CD4-positive, alpha-beta T cell treated with Interleukin-6 at 100 ng/mL for 8 hours (primary cell): ENCODE measurements around the gene RP9.
A peak's percentile ranks its signal among the peaks of the same experiment; 100 is the strongest.

ENCODE experiments used
- DNase-seq: peaks from one replicate; pipeline ENCODE4 v3.0.0-alpha.2; 2020; ENCODE audit warnings: mixed read lengths, low spot score

RP9 gene

GRCh38 chr7:33109005-33109757 is at the start of gene RP9:
TSS of gene RP9 (minus strand) at chr7:33109404. CDS start at chr7:33109372, 32 bp downstream.
- DNase-seq, result peak; percentile 69

GRCh38 chr7:33157781-33158180 is 48.6 kb upstream of the RP9 start:
- no peak for DNase-seq

DNA sequence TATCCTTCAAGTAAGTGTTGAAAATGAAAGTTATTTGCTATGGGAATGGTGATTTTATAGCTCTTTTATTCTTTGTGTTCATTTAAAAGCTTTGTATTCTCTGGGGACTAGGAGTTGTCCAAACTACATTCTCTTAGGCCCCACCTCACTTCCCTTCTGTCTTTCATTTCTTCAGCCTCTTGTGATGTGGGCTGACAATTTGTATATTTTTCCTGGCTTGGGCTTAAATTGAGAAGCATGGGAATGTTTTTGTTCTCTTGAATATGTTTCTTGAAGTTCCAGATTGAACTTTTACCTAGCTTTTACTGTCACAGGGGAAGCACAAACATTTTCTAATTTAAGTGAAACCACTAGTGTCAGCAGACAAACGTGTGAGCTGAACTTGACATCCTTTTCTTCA is 48.1 kb upstream of the RP9 start:
- no peak for DNase-seq

DNA sequence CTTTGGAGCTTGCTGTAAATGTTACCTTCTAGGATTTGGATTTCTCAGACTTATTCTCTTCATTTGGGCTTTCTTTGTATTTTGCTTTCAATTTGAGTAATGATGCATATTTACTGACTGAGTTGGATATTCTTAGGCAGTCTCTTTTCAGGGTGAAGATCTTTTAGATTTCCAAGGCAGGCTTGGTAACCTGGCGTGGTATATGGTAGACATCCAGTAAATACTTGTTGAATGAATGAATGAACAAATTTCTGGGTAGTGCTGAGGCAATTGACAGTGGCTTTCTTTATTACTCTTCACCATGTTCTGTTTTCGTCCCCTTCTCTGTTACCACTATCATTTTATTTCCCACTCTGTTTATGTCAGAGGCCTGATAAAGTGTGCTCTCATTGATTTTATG is 47.2 kb upstream of the RP9 start:
- DNase-seq, result no peak

GRCh38 chr7:33155811-33156210 is 46.6 kb upstream of the RP9 start:
- no peak for DNase-seq

DNA sequence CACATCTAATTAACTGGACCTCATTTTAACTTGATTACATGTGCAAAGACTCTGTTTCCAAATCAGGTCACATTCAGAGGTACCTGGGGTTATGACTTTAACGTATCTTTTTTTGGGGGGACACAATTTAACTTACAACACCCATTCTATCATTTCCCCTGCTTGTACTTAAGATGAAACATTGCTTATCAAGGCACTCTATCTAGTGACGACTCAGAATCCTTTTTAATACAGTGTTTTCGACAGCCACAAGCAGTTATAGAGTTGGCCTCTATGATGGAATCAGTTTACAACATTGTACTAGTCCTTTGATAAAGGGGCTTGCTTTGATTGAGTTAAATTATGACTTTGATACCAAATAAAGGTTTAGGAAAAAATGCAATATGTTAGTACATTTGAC is 42.9 kb upstream of the RP9 start:
- DNase-seq, result no peak

- DNase-seq, result no peak
Observed at GRCh38 chr7:33145156-33145555, 36.0 kb upstream of the RP9 start.

- DNase-seq, result no peak
Observed at GRCh38 chr7:33143996-33144718, 35.0 kb upstream of the RP9 start.

- no peak for DNase-seq
Observed at GRCh38 chr7:33142585-33142984, 33.4 kb upstream of the RP9 start.

DNA sequence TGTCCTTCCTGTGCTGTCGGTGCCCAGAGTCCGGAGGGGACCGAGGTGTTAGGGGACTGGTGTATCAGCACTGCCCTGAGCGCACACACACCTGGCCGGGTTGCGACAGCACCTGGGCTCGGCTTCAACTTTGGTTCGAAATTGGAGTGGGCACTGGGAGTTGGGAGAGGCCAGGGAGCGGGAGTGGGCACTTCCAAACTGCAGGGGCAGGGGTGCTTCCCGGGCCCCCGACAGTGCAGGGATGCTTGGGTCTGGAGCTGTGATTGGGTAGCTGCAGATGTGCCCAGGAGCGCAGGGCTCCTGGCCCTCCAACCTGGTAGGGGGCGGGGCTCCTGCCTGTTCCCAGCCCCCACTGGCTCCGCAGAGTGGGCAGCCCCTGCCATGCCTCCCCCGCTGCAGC is 27.9 kb upstream of the RP9 start:
- DNase-seq, result no peak

- DNase-seq, result no peak
Observed at GRCh38 chr7:33130184-33130583, 21.0 kb upstream of the RP9 start.

GRCh38 chr7:33129806-33130153 is 20.6 kb upstream of the RP9 start:
- DNase-seq, result no peak

DNA sequence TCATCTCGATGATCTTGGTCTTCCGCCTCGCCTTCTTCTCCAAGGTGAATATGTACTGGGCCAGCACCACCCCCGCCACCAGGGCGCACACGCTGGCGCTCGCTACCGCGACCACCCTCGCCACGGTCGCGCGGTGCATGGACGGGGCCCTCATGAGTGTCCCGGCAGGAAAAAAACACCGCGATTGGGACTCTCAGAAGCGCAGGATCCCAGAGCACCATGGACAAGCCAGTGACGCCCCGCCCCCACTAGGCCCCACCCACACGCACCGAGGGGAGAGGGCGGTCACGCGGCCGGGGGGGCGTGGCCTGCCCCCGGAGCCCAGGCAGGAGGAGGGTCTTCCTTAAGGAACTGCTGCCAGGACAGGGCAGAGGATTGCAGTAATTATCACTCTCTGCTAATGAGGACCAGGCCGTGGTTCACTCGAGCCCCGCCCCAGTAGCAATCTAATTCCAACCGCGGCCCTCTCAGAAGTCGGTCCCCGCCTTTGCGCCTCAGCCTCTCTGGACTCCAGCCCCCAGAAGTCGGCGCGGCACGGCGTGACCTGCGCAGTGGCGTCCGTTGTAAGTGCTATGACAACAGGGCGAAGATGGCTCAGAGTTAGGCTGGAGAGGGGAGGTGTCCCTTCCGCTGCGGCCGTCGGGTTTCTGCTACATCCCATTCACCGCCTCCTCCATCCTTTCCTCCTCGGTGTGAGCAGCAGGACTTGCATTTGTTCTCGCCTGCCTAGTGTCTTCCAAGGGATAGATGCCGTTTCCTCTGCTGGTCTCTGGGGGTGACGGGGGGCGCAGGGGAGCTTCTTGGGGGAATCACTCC is 20.0 kb upstream of the RP9 start, which contains the start of gene BBS9:
Gene BBS9, plus strand, starts transcription at position 575 of the 816 bp plus-strand sequence. CDS start 16,689 bp downstream, outside the sequence.
- peak; percentile 87 for DNase-seq

GRCh38 chr7:33128631-33128989 is 19.4 kb upstream of the RP9 start:
- DNase-seq, result no peak

DNA sequence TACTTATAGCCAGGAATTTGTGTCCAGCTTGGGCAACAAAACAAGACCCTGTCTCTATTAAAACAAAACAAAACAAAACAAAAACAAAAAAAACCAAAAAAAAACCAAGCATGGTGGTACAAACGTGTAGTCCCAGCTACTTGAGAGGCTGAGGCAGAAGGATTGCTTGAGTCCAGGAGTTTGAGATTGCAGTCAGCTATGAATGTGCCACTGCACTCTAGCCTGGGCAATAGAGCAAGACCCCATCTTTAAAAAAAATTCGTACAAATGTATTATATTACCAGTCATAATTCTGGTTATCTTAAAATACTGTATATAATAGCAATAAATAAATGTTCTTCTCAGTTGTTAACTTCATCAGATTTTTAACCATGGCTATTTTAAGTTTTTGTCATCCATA is 17.9 kb upstream of the RP9 start:
- DNase-seq, result no peak

GRCh38 chr7:33118383-33118782 is 9.2 kb upstream of the RP9 start:
- DNase-seq, result no peak

DNA sequence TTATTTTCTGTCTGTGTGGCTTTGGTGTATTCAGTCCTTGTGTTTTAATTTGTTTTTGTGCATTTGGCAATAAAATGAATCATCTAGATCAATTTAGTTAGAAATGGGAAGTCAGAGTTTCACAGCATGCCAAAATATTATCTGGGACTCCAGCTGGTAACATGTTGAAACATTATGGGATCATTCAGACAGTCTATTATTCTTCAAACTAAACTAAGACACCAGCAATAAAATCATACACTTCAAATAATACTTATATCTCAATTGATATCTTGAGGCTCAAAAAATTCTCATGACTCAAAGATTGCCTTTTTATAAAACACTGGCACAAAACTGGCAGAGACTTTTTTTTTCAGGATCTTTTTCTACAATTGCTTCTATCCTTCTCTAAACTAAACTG is 5.8 kb upstream of the RP9 start:
- DNase-seq, result no peak

GRCh38 chr7:33111614-33112013 is 2.4 kb upstream of the RP9 start:
- no peak for DNase-seq

DNA sequence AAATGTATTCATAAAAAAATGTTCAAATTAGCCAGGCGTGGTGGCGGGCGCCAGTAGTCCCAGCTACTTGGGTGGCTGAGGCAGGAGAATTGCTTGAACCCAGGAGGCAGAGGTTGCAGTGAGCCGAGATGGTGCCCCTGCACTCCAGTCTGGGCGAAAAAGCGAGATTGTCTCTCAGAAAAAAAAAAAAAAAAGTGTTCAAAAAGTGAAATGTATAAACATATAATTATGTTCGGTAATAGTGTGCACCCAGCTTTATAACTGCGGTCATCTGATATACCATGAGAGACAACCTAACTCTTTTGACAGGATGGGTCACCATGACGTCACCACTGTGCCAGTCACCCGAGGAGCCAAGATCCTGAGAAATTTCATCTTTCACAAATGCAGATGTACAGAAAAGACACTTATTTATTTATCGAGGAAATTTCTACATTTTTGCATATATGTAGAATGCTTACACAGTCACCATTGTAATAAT is 594 bp upstream of the RP9 start:
- no peak for DNase-seq

DNA sequence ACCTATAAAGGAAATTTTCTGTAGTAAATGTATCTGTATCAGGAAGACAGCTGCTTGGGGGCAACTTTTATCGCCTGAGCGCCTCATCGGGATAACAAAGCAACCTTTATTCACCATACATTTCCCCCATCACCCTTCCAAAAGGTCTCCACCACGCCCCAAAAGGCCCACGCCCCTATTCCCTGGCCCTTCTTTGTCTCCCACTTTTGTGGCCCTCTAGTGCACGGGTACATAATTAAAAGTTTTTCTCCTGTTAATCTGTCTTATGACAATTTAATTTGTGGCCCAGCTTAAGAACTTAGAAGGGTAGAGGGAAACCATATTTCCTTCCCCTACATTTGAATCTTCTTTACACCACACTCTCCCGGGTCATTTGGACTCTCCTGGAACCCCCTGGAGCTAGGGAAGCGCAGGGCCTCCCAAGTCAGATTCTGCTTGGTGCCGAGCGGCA is 625 bp downstream of the RP9 start:
- no peak for DNase-seq

GRCh38 chr7:33107136-33108066 is 1.8 kb downstream of the RP9 start:
- DNase-seq, result peak; percentile 41
